MM.1S (cell line): Measurements from ENCODE around the gene MCOLN1.

Experiments
- DNase-seq: peaks from one replicate; pipeline ENCODE4 v3.0.0-alpha.2; 2015
- H2AFZ ChIP-seq: fragments of 300-600 bp; sonication (generic); 2 replicates; pipeline ENCODE4 v1.6.0; 2016; ENCODE audit warnings: antibody characterized with exemption, low read length
- H3F3A ChIP-seq: fragments of 300-600 bp; sonication (generic); 2 replicates; pipeline ENCODE4 v1.6.1; 2016; ENCODE audit warnings: mild to moderate bottlenecking, antibody characterized with exemption, low read length, moderate library complexity, mixed read lengths; ENCODE audit not compliant: insufficient read depth
- H3K27ac ChIP-seq: fragments of 300-600 bp; sonication (generic); 2 replicates; pipeline ENCODE4 v1.5.1; 2016; ENCODE audit warnings: mild to moderate bottlenecking, low read length
- H3K27me3 ChIP-seq: fragments of 300-600 bp; sonication (generic); replicated peaks from 2 replicates; pipeline ENCODE4 v1.6.0; 2016; ENCODE audit warnings: low read length; ENCODE audit not compliant: insufficient read depth
- H3K36me3 ChIP-seq: fragments of 300-600 bp; sonication (generic); replicated peaks from 2 replicates; pipeline ENCODE4 v1.6.1; 2016; ENCODE audit warnings: mild to moderate bottlenecking, low read length, mixed read lengths; ENCODE audit not compliant: insufficient read depth
- H3K4me1 ChIP-seq: fragments of 300-600 bp; sonication (generic); 2 replicates; pipeline ENCODE4 v1.6.1; 2016; ENCODE audit warnings: low read length, mixed read lengths
- H3K4me2 ChIP-seq: fragments of 300-600 bp; sonication (generic); 2 replicates; pipeline ENCODE4 v1.6.0; 2016; ENCODE audit warnings: low read depth, low read length
- H3K4me3 ChIP-seq: fragments of 300-600 bp; sonication (generic); 2 replicates; pipeline ENCODE4 v1.5.1; 2016; ENCODE audit warnings: low read length, mixed read lengths
- H3K79me2 ChIP-seq: fragments of 300-600 bp; sonication (generic); 2 replicates; pipeline ENCODE4 v1.6.1; 2016; ENCODE audit warnings: mixed run types, low read length, mixed read lengths
- H3K9ac ChIP-seq: fragments of 300-600 bp; sonication (generic); 2 replicates; pipeline ENCODE4 v1.6.1; 2016; ENCODE audit warnings: low read length, mixed read lengths
- H3K9me2 ChIP-seq: fragments of 300-600 bp; sonication (generic); replicated peaks from 2 replicates; pipeline ENCODE4 v1.6.1; 2016; ENCODE audit warnings: mild to moderate bottlenecking, low read length, mixed read lengths; ENCODE audit not compliant: insufficient read depth
- H3K9me3 ChIP-seq: fragments of 300-600 bp; sonication (generic); replicated peaks from 2 replicates; pipeline ENCODE4 v1.6.1; 2016; ENCODE audit warnings: mild to moderate bottlenecking, low read length, mixed read lengths; ENCODE audit not compliant: insufficient read depth
- H4K20me1 ChIP-seq: fragments of 300-600 bp; sonication (generic); 2 replicates; pipeline ENCODE4 v1.6.1; 2016; ENCODE audit warnings: mild to moderate bottlenecking, low read length, moderate library complexity, mixed read lengths; ENCODE audit not compliant: insufficient read depth
- EZH2 ChIP-seq: fragments of 300-600 bp; sonication (generic); optimal IDR thresholded peaks from 2 replicates; pipeline ENCODE3; 2017; ENCODE audit warnings: low read depth, mild to moderate bottlenecking, antibody characterized with exemption, low read length, mixed read lengths
- EZH2phosphoT487 ChIP-seq: fragments of 300-600 bp; sonication (generic); IDR thresholded peaks from 2 replicates; pipeline ENCODE4 v1.6.1; 2018; ENCODE audit warnings: antibody characterized with exemption, low read length
- TF ChIP-seq, protein P1 (sequence below): fragments of 300-600 bp; sonication (generic); IDR thresholded peaks from 2 replicates; pipeline ENCODE4 v1.5.1; 2016; ENCODE audit warnings: antibody characterized with exemption, low read length, mixed read lengths

The MCOLN1 gene

DNA sequence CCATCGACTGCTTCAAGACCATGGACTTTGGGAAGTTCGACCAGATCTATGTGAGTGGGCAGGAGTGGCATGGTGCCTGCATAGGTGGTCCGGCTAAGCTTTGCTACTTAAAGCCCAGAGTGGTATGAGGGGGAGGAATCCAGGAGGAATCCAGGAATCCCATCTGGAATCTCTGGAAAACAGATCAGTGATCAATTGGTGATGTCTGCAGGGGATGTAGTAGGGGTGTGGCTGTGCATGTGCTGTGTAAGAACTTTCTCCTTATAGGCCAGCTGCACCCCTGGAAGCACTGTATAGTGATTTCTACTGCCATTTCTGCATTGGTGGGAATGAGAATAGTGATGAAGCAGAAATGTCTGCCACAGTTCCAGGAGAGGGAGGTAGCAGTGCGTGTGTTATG is 36.7 kb downstream of the MCOLN1 start:
- Histone ChIP-seq H3K79me2 (no peaks in the 10 kb centered on the region), H3K4me2 (no peak overlapping the region), H3K4me3 (no peak overlapping the region), H3K36me3 (no peaks in the 10 kb centered on the region), H2AFZ (no peak overlapping the region), H3K27ac (no peak overlapping the region), H4K20me1 (no peaks in the 10 kb centered on the region), H3K9me3 (no peaks in the 10 kb centered on the region), H3K4me1 (no peaks in the 10 kb centered on the region), H3K9ac (no peak overlapping the region), H3K9me2 (no peaks in the 10 kb centered on the region), H3F3A (no peaks in the 10 kb centered on the region), H3K27me3 (no peaks in the 10 kb centered on the region)
- TF ChIP-seq EZH2 (no peak), EZH2phosphoT487 (no peak)
- TF ChIP-seq, protein P1, sequence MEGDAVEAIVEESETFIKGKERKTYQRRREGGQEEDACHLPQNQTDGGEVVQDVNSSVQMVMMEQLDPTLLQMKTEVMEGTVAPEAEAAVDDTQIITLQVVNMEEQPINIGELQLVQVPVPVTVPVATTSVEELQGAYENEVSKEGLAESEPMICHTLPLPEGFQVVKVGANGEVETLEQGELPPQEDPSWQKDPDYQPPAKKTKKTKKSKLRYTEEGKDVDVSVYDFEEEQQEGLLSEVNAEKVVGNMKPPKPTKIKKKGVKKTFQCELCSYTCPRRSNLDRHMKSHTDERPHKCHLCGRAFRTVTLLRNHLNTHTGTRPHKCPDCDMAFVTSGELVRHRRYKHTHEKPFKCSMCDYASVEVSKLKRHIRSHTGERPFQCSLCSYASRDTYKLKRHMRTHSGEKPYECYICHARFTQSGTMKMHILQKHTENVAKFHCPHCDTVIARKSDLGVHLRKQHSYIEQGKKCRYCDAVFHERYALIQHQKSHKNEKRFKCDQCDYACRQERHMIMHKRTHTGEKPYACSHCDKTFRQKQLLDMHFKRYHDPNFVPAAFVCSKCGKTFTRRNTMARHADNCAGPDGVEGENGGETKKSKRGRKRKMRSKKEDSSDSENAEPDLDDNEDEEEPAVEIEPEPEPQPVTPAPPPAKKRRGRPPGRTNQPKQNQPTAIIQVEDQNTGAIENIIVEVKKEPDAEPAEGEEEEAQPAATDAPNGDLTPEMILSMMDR, result no peak
- no peak for DNase-seq

DNA sequence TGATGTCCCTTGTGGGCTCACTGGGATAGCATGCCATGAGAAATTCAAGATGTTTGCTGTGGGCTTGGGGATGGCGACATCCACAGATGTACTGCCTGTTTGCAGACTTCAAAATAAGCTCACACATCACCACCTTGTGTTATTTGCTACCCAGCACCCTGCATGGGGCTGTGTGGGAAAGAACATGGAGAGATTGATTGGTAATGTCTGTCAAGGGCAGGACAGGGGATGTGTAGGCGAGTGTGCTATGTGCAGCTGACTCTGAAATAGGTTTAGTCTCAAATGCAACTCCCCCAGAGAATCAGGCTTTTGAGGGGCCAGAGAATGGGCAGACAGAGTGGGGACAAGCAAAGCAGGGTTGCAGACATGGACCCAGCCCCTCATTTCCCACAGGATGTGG is 37.8 kb downstream of the MCOLN1 start:
- no peak overlapping the region for H3K9ac ChIP-seq
- no peaks in the 10 kb centered on the region for H3F3A ChIP-seq
- no peaks in the 10 kb centered on the region for H3K9me2 ChIP-seq
- DNase-seq, result no peak
- H3K4me2 ChIP-seq, result no peak overlapping the region
- H3K79me2 ChIP-seq, result no peaks in the 10 kb centered on the region
- TF ChIP-seq, protein P1, result no peak
- TF ChIP-seq EZH2 (no peak), EZH2phosphoT487 (no peak)
- no peaks in the 10 kb centered on the region for H3K9me3 ChIP-seq
- H3K27ac ChIP-seq, result no peak overlapping the region
- no peaks in the 10 kb centered on the region for H3K4me1 ChIP-seq
- no peaks in the 10 kb centered on the region for H3K36me3 ChIP-seq
- H2AFZ ChIP-seq, result no peak overlapping the region
- no peak overlapping the region for H3K4me3 ChIP-seq
- H3K27me3 ChIP-seq, result peaks cover 11% of the 10 kb centered on the region; the same call in 1 of the 2 replicates
- no peaks in the 10 kb centered on the region for H4K20me1 ChIP-seq

DNA sequence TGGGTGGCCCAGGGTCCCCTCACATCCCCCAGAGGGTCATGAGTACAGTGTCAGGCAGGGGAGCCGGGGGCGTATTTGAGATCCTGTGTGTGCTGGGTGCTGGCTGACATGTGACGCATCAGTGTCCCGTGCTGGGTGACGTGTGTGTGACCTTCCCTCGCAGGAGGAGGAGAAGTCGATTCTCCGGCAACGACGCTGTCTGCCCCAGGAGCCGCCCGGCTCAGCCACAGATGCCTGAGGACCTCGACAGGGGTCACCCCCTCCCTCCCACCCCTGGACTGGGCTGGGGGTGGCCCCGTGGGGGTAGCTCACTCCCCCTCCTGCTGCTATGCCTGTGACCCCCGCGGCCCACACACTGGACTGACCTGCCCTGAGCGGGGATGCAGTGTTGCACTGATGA is 38.9 kb downstream of the MCOLN1 start:
- Histone ChIP-seq H4K20me1 (no peaks in the 10 kb centered on the region), H3K4me1 (no peaks in the 10 kb centered on the region), H3K9me2 (no peaks in the 10 kb centered on the region), H3K36me3 (no peaks in the 10 kb centered on the region), H3K4me2 (no peak overlapping the region), H3K79me2 (no peaks in the 10 kb centered on the region), H3K4me3 (no peak overlapping the region), H3F3A (no peaks in the 10 kb centered on the region), H3K9me3 (no peaks in the 10 kb centered on the region), H3K27ac (no peak overlapping the region), H3K9ac (no peak overlapping the region), H2AFZ (no peak overlapping the region), H3K27me3 (peaks cover 22% of the 10 kb centered on the region)
- DNase-seq, result no peak
- no peak for TF ChIP-seq EZH2
- TF ChIP-seq EZH2phosphoT487, result no peak
- TF ChIP-seq, protein P1, result no peak
